COLO668 (cell line): ENCODE data around the gene GSPT1.
A peak's percentile ranks its signal among the peaks of the same experiment; 100 is the strongest.
"Not testable (repeated sequence)": the region's sequence is repeated elsewhere in the genome, so short reads cannot be mapped to it uniquely, and the experiment has no call there.

Source experiments
- DNase-seq: peaks from one replicate; lab custom pipeline; 2025; ENCODE audit not compliant: unreplicated experiment; lab: John Stamatoyannopoulos, UW

Gene GSPT1

DNA sequence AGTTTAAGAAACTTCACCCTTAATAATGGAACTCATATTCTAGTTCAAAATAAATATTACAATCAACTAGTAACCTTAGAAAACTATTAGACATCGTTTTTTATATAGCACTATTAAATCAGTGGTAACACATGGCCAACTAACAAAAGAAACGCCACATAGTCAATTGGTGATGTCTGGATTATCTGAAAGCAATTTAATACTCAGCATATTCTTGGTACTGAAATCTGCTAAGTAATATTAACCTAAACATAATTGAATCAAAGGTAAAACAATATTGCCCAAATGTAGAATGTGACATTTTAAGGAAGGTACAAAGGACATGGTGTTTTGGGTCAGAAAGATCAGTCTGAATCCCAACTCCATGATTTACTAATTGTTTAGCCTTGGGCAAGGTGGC, 53.3 kb downstream of the GSPT1 start:
- DNase-seq, result no peak

DNA sequence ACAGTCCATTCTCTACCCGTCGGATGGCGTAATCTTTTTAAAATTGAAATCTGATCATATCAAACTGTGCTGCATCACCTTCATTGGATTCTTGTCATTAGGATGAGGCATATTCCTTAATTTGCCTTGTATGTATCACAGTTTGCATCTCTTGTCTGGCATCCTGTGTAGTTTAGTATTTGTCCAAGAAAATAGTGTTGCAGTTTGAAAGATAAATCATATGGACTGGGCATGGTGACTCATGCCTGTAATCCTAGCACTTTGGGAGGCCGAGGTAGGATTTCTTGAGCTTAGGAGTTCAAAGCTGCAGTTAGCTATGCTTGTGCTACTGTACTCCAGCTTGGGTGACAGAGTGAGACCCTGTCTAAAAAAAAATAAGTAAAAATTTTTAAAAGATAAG, 58.6 kb downstream of the GSPT1 start:
- DNase-seq, result no peak

DNA sequence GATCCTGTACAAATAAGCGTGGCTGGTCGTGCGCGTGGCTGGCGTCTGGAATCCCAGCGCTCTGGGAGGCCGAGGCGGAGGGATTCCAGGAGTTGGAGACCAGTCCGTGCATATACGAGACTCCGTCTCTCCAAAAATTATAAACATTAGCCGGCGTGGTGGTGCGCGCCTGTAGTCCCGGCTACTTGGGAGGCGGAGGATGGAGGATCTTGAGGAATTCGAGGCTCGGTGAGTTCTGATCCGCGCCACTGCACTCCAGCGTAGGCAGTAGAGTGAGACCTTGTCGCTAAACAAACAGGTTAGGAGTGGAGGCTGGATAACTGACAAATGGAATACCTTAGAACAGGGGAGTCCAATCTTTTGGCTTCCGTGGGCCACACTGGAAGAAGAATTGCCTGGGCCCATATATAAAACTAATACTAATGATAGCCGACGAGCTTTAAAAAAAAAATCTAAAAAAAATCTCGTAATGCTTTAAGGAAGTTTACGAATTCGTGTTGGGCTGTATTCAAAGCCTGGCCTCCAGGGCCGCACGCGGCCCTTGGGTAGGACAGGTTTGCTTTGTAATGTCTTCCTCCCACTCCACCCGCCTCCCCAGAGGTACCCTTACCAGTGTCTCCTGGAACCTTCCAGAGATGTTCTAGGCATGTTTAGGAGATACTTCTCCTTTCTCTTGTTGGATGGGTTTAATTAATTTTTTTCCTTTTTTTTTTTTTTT, 63.5 kb downstream of the GSPT1 start:
- peak; percentile 64 for DNase-seq

DNA sequence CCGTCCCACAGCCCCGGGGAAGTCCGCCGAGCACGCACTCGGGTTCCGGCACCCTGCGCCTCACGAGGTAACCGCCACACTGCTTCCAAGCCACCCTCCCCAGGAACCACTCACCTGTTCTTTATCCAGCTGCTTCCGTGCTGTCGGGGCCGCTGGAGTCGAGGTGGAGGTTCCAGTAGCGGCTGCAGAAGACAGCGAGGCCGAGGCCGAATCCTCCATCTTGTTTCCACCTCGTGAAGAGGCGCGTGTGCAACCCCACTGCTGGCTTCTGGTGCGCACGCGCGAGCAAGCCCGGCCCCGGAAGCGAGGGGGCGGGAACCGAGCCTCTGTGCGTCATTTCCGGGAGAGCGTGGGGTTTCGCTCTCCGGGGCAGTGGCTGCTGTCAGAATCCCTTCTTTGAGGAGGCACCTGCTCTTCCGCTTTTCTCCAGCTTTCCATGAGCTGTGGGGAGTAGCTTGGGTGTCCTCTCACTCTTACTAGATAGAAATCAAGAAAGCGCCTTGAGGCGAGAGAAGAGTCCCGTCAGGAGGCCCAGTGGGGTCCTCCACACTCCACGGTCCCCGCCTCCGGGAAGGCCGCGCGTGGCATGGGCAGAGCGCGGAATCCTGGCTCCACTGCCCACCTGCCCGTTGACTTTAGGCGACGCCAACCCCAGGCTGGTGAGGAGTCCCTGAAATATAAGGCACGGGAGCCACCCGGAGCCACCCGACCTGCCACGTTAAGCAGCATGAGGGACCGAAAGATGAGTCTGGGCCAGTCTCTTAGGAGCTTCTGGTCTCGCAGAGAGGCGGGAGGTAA, 64.3 kb downstream of the GSPT1 start, which contains the start of gene RSL1D1:
TSS of gene RSL1D1 (minus strand) at position 249 of the 798 bp plus-strand sequence. CDS start at position 219, 30 bp downstream.
- DNase-seq, result peak; percentile 93

DNA sequence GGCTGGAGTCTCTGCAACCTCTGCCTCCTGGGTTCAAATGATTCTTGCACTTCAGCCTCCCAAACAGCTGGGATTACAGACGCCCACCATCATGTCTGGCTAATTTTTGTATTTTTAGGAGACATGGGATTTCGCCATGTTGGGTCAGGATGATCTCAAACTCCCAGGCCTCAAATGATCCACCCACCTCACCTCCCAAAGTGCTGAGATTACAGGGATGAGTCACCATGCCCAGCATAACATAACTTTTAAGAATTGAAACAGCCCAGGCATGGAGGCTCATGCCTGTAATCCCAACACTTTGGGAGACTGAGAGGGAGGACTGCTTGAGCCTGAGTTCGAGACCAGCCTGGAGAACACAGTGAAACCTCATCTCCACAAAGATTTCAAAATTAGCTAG, 66.9 kb downstream of the GSPT1 start:
- DNase-seq, result no peak

DNA sequence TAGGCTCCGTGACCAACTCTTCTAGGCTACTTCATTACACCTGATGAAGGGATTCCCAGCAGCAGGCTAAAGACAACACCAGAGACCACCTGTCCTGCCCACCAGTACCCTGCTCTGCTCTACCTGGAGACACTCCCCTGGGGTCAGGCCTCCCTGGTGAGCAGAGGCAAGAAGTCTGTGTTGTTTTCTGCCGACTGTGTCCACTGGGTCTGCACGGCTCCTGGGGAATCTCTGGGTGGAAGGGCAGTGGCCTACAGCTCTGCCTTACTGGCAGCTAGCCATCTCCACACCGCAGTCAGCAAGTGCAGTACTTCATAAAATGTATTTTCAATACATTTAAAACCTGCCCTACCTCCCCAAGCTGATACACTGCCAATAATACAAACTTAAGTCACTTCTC, 71.3 kb downstream of the GSPT1 start:
- DNase-seq, result no peak

DNA sequence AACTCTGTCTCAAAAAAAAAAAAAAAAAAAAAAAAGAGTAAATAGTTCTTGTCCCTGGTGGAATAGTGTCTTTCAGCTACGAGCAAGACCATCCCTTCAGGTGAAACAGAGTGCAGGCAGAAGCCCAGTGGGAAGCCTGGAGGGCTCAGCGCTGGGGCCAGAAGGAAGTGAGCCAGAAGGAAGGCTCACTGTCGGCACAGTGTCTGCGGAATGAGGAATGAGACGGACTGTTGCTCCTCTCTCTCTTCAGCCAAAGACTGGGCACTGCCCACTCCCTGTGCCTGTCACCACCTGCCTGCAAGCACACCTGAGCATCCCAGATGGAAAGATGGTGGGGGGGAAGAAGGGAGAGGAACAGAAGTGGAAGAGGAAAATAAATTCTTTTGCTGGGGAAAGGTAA, 71.9 kb downstream of the GSPT1 start:
- DNase-seq, result no peak

DNA sequence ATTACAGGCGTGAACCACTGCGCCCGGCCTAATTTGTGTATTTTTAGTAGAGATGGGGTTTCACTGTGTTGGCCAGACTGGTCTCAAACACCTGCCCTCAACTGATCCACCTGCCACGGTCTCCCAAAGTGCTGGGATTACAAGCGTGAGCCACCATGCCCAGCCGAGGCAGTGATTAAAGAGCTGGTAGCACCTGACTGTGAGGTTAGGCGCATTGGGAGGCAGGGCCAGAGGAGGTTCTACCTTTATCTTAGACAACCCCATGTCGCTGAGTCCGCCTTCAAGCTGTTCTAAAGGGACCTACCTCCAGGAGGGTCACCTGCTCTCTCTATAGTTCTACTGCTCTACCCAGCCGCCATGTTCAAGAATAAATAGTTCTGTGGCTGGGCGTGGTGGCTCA, 72.5 kb downstream of the GSPT1 start:
- no peak for DNase-seq

DNA sequence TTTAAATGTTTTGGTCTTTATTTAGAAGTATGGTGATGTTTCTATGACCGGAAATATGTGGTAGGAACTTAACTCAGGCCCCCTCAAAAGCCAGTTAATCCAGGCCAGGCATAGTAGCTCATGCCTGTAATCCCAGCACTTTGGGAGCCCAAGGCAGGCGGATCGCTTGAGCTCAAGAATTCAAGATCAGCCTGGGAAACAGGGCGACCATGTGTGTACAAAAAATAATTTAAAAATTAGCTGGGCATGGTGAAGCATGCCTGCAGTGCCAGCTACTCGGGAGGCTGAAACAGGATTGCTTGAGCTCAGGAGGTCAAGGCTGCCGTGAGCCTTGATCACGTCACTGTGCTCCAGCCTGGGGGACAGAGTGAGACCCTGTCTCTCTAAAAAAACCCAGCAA, 74.7 kb downstream of the GSPT1 start:
- DNase-seq, result no peak

DNA sequence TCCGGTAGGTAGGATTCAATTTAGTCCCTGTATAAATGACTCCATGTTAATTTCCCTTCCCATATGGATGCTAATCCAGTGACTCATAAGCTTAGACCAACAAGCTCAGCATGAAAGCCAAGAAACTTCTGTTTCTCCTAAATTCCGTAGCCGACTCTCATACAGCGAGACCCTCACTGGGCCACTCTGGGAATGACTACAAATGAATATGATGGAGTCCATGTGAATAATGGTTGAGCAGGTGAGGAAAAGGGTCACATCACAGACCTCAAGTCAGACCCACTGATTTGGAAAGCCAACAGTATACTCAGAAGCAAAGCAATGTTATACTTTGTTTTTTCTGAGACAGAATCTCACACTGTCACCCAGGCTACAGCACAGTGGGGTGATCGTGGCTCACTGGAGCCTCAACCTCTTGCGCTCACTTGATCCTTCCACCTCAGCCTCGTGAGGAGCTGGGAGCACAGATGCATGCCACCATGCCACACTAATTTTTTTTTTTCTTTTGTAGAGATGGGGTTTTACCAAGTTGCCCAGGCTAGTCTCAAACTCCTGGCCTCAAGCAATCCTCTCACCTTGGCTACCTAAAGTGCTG, 79.0 kb downstream of the GSPT1 start:
- DNase-seq, result no peak

DNA sequence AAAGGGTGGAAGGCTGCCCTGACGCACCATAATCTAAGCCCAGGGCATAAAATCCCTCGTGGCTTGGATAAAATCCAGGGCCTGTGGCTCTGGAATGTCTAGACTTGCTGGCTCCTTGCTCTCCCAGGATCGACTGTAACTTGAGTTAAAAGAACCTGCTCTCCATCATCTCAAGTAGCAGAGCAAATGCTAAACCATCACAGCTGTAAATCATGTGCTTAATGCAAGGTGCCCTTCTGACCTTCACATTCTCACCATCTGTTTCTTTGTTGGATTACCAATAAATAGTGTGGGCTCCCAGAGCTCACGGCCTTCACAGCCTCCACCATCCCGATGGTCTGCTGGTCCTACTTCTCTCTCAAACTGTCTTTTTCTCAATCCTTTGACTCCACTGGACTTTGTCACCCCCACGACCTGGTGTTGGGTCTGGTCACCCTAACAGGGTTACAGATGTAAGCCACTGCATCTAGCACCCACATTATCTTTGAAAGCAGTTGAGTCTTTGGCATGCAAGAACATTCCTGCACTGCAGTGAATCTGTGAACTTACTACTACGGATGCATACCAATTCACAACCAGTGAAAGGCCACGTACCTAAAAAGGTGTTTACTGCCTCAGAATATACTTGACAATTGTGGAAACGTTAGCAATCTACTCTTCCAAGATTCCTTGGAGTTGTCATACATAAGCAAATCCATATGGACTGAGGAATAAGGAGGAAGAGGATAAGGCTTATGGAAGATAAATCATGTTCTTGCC, 79.7 kb downstream of the GSPT1 start:
- no peak for DNase-seq

DNA sequence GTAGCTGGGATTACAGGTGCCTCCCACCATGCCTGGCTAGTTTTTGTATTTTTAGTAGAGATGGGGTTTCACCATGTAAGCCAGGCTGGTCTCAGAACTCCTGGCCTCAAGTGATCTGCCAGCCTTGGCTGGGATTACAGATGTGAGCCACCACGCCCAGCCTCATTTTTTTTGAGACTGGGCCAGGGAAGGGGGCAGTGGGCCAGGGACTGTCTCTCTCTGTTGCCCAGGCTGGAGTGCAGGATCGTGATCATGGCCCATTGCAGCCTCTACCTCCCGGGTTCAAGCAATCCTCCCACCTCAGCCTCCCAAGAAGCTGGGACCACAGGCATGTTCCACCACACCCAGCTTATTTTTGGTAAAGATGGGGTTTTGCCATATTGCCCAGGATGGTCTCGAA, 80.4 kb downstream of the GSPT1 start:
- no peak for DNase-seq

DNA sequence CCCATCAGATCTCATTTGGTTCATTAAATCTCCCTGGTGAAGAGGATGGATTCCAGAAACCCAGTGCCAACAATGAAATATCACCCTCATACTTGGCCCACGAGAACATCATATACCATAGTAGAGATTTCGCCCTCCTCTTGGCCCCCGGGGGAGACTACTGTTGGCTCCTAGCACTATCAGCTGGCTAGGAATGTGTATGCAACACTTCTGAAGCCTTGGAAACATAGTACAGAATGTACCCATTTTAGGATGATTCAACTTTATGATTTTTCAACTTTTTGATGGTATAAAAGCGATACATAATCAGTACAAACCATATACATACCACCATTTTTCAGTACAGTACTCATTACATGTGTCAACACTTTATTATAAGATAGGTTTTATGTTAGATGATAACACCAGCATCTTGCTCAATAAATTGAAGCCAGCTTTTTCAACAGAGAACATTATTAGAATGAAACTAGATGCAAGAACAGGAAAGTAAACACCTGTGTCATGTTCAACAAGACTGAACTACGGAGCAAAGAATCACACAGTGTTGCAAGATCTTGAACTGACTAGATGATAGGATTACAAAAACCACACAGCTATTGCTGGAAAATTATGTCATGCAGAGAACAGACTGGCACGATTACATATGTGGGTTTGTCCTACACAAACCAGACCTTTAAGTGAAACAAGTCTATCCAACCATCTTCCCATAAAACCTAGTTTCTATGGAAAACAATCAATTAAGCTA, 81.6 kb downstream of the GSPT1 start:
- no peak for DNase-seq

DNA sequence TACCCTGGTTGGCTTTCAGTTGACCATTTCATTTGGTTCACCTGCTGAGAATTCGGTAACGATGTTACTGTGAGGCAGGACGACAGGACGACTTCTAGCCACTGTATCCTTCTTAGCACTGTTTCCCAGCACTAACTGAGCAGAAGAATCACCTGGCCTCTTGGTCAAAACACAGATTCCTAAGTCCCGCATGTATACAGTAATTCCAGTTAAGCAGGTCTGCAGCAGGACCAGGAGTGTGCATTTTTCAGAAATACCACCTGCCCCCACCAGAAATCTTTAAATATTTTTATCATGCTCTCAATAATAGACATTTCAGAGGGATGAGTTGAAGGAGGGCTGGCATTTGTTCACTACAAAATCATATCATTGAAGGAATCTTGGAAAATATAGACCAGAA, 87.1 kb downstream of the GSPT1 start:
- DNase-seq, result no peak

DNA sequence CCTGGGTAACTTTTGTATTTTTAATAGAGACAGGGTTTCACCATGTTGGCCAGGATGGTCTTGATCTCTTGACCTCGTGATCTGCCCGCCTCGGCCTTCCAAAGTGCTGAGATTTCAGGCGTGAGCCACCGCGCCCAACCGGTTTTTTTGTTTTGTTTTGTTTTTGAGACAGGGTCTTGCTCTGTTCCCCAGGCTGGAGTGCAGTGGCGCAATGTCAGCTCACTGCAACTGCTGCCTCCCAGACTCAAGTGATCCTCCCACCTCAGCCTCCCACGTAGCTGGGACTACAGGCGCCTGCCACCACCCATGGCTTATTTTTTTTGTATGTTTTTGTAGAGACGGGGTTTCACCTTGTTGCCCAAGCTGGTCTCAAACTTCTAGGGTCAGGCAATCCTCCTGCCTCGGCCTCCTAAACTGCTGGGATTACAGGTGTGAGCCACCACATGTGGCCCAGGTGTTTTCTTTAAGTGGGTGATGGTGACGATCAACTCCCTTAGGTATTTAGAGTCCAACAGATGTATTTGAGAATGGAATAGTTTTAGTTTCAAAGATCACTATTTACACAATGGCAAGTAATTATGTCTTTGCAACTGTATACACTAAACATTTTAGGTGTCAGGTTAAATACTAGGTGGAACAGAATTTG, 90.1 kb downstream of the GSPT1 start:
- not testable (repeated sequence) for DNase-seq

DNA sequence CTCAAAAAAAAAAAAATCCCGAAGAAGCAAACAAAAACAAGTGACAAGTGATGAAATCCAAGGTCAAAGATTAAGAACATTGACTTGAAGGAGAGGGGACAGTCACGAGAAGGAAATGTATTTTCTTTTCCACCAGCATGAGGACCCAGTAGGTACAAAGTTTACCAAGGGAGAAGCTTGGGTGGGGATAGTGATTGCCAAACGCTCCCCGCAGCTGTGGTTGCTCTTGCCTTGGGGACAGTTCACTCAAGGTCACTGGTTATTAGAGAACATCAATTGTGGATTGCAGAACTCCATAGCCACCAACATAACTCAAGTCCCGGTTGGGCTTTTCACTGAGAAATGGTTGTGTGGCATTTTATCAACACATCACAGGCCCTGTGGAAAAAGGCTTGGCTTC, 91.4 kb downstream of the GSPT1 start:
- no peak for DNase-seq

DNA sequence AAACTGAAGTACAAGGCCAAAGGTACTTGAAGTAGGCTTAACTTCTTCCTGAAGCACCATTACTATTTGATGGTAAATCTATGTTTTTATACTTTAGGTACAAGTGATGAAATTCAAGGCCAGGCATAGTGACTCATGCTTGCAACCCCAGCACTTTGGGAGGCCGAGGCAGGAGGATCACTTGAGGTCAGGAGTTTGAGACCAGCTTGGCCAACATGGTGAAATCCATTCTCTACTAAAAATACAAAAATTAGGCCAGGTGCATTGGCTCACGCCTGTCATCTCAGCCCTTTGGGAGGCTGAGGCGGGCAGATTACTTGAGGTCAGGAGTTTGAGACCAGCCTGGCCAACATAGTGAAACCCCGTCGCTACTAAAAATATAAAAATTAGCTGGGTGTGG, 92.1 kb downstream of the GSPT1 start:
- not testable (repeated sequence) for DNase-seq

DNA sequence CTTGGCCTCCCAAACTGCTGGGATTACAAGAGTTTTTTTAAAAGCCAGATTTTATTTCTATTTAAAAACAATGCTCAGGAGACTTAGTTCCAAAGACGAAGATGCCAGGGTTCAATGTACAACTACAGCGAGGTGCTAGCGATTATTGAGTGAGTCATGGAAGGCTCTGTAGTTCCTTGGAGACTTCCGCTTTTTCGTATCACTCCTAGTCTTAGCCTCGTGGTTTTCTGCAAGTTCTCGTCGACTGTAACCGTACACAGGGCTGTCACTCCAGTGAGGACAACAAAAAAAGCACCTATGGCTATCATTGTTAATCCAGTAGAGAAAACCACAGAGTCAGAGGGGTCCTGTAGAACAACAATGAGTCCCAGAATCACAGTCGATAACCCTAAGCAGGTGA, 96.0 kb downstream of the GSPT1 start:
- no peak for DNase-seq

DNA sequence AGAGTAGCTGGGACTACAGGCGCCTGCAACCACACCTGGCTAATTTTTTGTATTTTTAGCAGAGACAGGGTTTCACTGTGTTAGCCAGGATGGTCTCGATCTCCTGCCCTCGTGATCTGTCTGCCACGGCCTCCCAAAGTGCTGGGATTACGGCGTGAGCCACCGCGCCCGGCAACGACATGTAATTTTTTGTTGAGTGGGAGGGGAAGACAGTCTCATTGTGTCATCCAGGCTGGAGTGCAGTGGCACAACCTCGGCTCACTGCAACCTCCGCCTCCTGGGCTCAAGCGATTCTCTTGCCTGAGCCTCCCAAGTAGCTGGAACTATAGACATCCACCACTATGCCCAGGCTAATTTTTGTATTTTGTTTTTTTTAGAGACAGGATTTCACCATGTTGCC, 96.8 kb downstream of the GSPT1 start:
- not testable (repeated sequence) for DNase-seq
